Measurements from ENCODE around the gene FLG. TPM values are rescaled to one million over a fixed set of nuclear protein-coding genes. Genes with fewer than 3 reads are reported as not detected.
"Not testable (repeated sequence)": the region's sequence is repeated elsewhere in the genome, so short reads cannot be mapped to it uniquely, and the experiment has no call there.

Gene FLG
- 0.05 and 0.17 TPM in 2 replicates for total RNA-seq (2014; rRNA removed; shearing (Covaris generic))

DNA sequence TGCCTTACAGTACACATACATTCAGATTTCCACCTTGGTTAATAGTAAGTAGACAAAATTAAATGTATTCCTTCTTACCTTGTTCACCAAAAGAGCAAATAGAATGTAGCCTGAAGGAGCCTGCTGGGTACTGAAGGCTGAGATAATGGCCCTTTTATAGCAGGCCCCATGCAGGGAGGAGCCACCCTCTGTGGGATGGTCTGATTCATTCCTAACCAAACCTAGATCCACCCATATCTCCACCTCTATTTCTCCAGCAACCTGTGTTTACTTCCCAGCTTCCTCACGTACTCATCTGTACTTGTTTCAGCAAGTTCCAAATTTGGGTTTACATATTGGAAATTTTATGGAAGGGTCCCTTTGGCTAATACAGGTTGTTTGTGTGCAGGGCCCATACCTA, at the start of gene FLG:
TSS of gene FLG (minus strand) at position 129 of the 400 bp plus-strand sequence. CDS start 9,783 bp downstream, outside the sequence.
- peak; percentile 11 for DNase-seq (ENCODE audit: low read depth)

GRCh38 chr1:152374451-152374850, 49.4 kb upstream of the FLG start:
- no peak for DNase-seq (ENCODE audit: low read depth)

DNA sequence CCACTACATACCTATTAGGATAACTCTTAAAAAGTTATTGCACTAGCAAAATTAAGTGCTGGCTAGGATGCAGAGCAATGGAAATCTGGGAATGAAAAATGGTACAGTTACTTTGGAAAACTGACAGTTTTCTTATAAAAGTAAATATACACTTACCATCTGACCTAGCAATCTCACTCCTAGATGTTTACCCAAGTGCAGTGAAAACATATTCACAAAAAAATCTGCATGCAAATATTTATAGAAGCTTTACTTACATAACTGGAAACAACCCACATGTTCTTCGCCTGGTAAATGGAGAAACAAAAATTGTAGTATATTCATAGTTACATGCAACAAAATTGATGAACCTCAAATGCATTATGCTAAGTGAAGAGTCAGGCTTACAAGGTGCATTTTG, 47.6 kb upstream of the FLG start:
- no peak for DNase-seq (ENCODE audit: low read depth)

DNA sequence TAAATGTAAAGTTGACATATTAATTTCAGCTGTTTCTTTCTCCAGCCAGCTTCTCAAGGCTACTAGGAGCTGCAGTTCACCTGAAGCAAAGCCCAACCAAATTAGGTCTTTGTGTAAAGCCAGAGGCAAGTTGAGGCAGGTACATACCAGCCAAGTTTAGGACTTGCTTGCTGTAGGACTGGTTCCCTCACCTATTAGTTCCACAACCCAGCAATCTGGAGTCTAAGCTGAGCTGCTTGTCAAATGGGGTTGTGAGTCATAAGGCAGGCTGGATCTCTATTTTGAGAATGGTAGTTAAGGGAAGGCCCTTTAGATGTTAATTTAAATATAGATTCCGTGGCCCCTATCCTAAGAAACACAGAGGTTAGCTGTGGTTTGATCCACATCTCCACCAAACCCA, 42.4 kb upstream of the FLG start:
- no peak for DNase-seq (ENCODE audit: low read depth)

DNA sequence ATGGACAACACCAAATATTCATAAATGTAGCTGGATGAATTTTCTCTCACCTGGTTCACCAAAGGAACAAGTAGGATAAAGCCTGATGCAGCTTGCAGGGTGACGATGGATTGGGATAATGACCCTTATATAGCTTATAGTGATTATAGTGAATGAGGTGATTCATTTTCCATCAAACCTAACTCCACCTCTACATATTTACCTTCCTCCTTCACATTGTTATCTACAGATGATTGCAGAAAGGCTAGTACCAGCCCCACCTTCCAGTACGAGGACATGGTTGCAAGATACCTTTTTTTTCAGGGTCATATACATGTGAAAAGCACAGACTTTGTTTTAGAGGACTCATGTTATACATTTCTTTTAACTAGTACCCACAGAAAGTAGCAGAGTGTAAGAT, 34.9 kb upstream of the FLG start, which contains the start of gene FLG2:
TSS of gene FLG2 (minus strand) at position 101 of the 400 bp plus-strand sequence. CDS start 1,122 bp downstream, outside the sequence.
- no peak for DNase-seq (ENCODE audit: low read depth)

GRCh38 chr1:152356736-152357135, 31.7 kb upstream of the FLG start:
- DNase-seq (ENCODE audit: low read depth) = no peak

DNA sequence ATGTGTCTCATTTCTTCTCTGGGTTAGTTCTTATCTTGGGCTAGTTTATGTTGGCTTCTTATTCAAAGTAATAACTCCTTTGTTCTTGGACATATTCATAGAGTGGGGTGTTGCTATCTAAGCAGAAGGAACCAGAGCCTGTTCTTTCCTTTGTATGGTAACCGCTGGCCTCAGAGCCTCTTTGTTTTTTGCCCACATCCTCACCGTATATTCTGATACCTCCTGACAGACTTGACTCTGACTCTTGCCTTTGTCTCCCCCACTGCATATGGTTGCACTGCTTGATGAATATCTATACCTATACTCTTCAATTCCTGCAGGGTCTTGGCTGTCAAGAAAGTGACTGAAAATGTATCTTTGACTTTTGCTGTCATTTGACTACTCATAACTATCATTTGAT, 24.6 kb upstream of the FLG start:
- no peak for DNase-seq (ENCODE audit: low read depth)

DNA sequence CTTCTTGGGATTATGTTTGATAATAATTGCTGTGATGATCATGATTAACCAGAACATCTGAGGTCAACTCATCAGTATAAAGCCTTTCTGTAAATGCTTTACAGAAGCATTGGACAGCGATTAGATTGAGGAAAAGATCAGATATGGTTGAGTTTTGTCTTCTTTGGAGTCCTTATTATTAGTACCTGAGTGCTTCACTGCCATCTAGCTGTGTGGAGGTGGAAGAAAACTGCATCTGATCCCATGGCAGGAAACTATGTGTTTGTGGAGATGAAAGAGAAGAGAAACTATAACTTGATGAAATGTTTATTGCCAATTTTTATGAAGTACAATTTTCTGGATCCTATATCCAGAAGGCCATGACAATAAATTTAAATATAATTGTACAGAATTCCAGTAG, 23.4 kb upstream of the FLG start:
- DNase-seq (ENCODE audit: low read depth) = peak; percentile 23

DNA sequence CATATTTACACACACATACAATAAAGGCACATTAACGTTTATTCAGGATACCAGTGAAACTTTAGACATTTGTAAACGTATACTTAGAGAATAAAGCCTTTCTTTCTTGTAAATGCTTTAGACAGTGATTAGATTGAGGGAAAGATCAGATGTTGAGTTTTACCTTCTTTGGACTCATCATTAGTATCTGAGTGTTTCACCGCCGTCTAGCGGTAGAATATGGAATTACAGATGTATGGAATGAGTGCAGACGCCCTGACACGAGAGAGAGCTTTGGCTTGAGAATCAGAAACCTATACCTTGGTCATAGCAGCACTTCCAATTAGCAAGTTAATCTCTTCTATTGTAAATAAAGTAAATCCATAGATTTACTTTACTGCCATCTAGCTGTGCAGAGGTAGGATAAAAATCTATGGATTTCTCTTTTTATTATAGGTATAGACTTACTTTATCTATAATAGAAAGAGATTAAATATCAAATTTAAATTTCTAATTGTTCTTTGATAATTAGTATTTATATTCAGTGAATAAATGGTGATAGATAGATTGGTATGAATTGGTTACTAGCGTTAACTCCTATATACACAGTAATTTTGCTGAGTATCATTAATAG, 22.2 kb upstream of the FLG start:
- DNase-seq (ENCODE audit: low read depth) = peak; percentile 71

- no peak for DNase-seq (ENCODE audit: low read depth)
Measured at GRCh38 chr1:152344438-152344837, 19.4 kb upstream of the FLG start.

DNA sequence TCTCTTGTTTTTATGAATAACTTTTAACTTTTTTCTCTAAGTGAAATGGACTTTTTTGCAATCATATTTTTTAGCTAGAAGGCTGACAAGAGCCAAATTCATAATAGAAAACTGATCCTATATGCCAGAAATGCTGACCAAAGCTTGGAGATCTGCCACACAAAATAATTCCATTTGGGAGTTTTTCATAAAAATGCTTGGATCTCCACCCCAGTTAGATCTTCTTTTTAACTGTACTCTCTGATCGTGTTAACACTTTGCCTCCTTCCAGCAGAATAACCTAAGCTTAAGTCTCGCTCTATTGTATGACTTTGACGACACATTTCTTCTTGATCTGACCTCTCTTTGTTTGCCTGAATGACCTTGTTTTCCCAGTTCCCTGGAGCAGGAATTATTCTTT, 18.0 kb upstream of the FLG start:
- no peak for DNase-seq (ENCODE audit: low read depth)

GRCh38 chr1:152335399-152335798, 10.4 kb upstream of the FLG start:
- no peak for DNase-seq (ENCODE audit: low read depth)

GRCh38 chr1:152328801-152329391, 3.9 kb upstream of the FLG start:
- DNase-seq (ENCODE audit: low read depth) = peak; percentile 69

DNA sequence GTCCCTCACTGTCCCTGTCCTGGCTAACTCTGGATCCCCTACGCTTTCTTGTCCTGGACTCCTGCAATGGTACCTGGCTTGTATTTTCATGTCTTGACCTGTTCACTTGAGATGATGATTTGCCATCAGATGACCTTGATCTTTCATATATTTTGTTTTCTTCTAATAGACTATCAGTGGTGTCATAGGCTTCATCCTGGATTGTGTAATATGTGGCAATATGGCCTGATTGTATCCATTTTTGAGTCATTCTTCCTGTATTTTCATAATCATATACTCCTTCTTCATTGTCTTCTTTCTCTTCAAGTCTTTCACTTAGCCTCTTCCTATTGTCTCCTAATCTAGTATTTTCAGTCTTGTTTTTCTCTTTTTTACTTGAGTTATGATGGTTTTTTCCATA, 11.1 kb downstream of the FLG start:
- no peak for DNase-seq (ENCODE audit: low read depth)

GRCh38 chr1:152313319-152313801, 11.7 kb downstream of the FLG start:
- DNase-seq (ENCODE audit: low read depth) = no peak

- DNase-seq (ENCODE audit: low read depth) = not testable (repeated sequence)
Measured at GRCh38 chr1:152312169-152312568, 12.9 kb downstream of the FLG start.

GRCh38 chr1:152309955-152310354, 15.1 kb downstream of the FLG start:
- DNase-seq (ENCODE audit: low read depth) = no peak

DNA sequence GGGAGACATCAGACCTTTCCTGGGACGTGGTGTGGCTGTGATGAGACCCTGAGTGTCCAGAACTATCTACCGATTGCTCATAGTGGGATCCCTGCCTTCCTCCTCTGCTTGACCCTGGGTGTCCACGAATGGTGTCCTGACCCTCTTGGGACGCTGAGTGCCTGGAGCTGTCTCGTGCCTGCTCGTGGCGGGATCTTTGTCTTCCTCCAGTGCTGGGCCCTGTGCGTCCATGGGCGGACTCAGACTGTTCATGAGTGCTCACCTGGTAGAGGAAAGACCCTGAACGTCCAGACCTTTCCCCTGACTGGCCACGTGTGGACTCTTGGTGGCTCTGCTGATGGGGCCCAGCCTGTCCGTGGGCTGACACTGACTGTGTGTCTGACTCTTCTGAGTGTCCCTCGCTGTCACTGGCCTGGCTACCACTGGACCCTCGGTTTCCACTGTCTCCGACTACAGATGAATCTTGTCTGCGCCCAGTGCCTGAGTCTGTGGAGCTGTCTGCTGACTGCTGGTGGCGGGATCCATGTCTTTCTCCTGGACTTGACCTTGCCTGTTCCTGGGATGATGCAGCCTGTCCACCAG, 15.6 kb downstream of the FLG start:
- DNase-seq (ENCODE audit: low read depth) = not testable (repeated sequence)

DNA sequence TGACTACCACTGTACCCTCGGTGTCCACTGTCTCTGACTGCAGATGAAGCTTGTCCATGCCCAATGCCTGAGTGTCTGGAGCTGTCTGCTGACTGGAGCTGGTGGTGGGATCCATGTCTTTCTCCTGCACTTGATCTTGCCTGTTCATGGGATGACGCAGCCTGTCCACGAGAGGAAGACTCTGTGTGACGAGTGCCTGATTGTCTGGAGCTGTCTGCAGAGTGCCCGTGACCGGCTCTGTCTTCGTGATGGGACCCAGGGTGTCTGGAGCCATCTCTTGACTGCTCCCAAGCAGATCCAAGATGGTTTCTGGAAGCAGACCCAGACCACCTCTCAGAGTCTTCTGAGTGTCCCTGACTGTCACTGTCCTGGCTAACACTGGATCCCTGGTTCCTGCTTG, 16.3 kb downstream of the FLG start:
- not testable (repeated sequence) for DNase-seq (ENCODE audit: low read depth)

DNA sequence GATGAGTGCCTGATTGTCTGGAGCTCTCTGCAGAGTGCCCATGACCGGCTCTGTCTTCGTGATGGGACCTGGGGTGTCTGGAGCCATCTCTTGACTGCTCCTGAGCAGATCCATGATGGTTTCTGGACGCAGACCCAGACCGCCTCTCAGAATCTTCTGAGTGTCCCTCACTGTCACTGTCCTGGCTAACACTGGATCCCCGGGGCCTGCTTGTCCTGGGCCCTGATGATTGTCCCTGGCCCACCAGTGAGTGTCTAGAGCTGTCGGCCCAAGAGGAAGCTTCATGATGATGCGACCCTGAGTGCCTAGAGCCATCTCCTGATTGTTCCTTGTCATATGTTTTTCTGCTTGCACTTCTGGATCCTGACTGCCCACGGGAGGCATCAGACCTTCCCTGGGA, 17.1 kb downstream of the FLG start:
- DNase-seq (ENCODE audit: low read depth) = not testable (repeated sequence)

DNA sequence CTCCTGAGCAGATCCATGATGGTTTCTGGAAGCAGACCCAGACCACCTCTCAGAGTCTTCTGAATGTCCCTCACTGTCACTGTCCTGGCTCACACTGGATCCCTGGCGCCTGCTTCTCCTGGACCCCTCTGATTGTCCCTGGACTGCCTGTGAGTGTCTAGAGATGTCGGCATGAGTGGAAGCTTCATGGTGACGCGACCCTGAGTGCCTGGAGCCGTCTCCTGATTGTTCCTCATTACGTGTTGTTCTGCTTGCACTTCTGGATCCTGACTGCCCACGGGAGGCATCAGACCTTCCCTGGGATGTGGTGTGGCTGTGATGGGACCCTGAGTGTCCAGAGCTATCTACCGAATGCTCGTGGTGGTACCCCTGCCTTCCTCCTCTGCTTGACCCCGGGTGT, 18.9 kb downstream of the FLG start:
- not testable (repeated sequence) for DNase-seq (ENCODE audit: low read depth)

- not testable (repeated sequence) for DNase-seq (ENCODE audit: low read depth)
Measured at GRCh38 chr1:152304773-152305172, 20.3 kb downstream of the FLG start.
